SK-N-SH (cell line): Measurements from ENCODE around the gene SRSF3. TPM values are rescaled to one million over a fixed set of nuclear protein-coding genes. Genes with fewer than 3 reads are reported as not detected.
A peak's percentile ranks its signal among the peaks of the same experiment; 100 is the strongest.

ENCODE experiments used
- CTCF ChIA-PET: fragments of 300-600, 350-600 bp; formaldehyde crosslinking; extraction: SDS; loops from one replicate; lab custom pipeline; 2021; lab: Yijun Ruan, JAX
- POLR2A ChIA-PET: fragments of 350-600 bp; sonication (Branson Sonifier 250); formaldehyde crosslinking; extraction: SDS; loops from one replicate; lab custom pipeline; 2020; ENCODE audit warnings: antibody characterized with exemption, inconsistent platforms; lab: Yijun Ruan, JAX
- DNase-seq: peaks from one replicate; pipeline ENCODE4 v3.0.0; 2012
- H2AFZ ChIP-seq: fragments of 200-600 bp; sonication (generic); 2 replicates; pipeline ENCODE4 v1.8.1; 2016; ENCODE audit warnings: antibody characterized with exemption, mild to moderate bottlenecking, low read depth
- H3F3A ChIP-seq: fragments of 200-600 bp; sonication (generic); replicated peaks from 2 replicates; pipeline ENCODE3; 2016; ENCODE audit warnings: antibody characterized with exemption, mild to moderate bottlenecking; ENCODE audit not compliant: insufficient read depth
- H3K27ac ChIP-seq, 2 experiments: fragments of 200-500 bp in 1 of 2; fragments of 200-600 bp in 1 of 2; sonication (Bioruptor generic) in 1 of 2; sonication (generic), shearing (Covaris generic) in 1 of 2; 2 replicates each; pipeline versions ENCODE4 v1.5.1 to v1.6.1; 2014 to 2016; ENCODE audit warnings: low read depth in 2 of 2, inconsistent platforms in 1 of 2, low read length in 1 of 2, mild to moderate bottlenecking in 1 of 2, mixed read lengths in 1 of 2
- H3K27me3 ChIP-seq: fragments of 200-600 bp; sonication (generic), shearing (Covaris generic); 2 replicates; pipeline ENCODE4 v1.6.1; 2016; ENCODE audit warnings: mixed run types; ENCODE audit not compliant: insufficient read depth
- H3K36me3 ChIP-seq, 2 experiments: fragments of 200-500 bp in 1 of 2; fragments of 200-600 bp in 1 of 2; sonication (Bioruptor generic) in 1 of 2; sonication (generic) in 1 of 2; replicated peaks in 1 of 2; 2 replicates each; pipeline versions ENCODE3 to v1.5.1; 2014 to 2016; ENCODE audit warnings: low read length in 1 of 2, mild to moderate bottlenecking in 1 of 2; ENCODE audit not compliant: insufficient read depth in 2 of 2, control insufficient read depth in 1 of 2
- H3K4me1 ChIP-seq, 2 experiments: fragments of 200-500 bp in 1 of 2; fragments of 200-600 bp in 1 of 2; sonication (Bioruptor generic) in 1 of 2; sonication (generic), shearing (Covaris generic) in 1 of 2; 2 replicates each; pipeline versions ENCODE4 v1.5.1 to v1.6.1; 2014 to 2016; ENCODE audit warnings: low read depth in 1 of 2, low read length in 1 of 2, mixed run types in 1 of 2; ENCODE audit not compliant: insufficient read depth in 2 of 2, control insufficient read depth in 1 of 2
- H3K4me2 ChIP-seq: fragments of 200-600 bp; sonication (generic), shearing (Covaris generic); 2 replicates; pipeline ENCODE4 v1.6.1; 2017; ENCODE audit warnings: mixed run types
- H3K4me3 ChIP-seq, 2 experiments: fragments of 200-500 bp in 1 of 2; fragments of 200-600 bp in 1 of 2; sonication (Bioruptor generic) in 1 of 2; sonication (generic), shearing (Covaris generic) in 1 of 2; 2 replicates each; pipeline versions ENCODE4 v1.5.1 to v1.8.1; 2014 to 2016; ENCODE audit warnings: low read depth in 2 of 2, inconsistent platforms in 1 of 2, low read length in 1 of 2, mild to moderate bottlenecking in 1 of 2, mixed read lengths in 1 of 2, moderate library complexity in 1 of 2
- H3K79me2 ChIP-seq: fragments of 200-600 bp; sonication (generic); 2 replicates; pipeline ENCODE4 v1.8.1; 2017; ENCODE audit warnings: mild to moderate bottlenecking; ENCODE audit not compliant: insufficient read depth
- H3K9ac ChIP-seq: fragments of 200-600 bp; sonication (generic); 2 replicates; pipeline ENCODE4 v1.6.1; 2017; ENCODE audit warnings: mixed run types
- H3K9me2 ChIP-seq: fragments of 200-600 bp; sonication (generic); 2 replicates; pipeline ENCODE4 v1.6.1; 2017; ENCODE audit warnings: mixed run types
- H3K9me3 ChIP-seq: fragments of 200-600 bp; sonication (generic); 2 replicates; pipeline ENCODE4 v1.6.1; 2017; ENCODE audit warnings: mixed run types, mild to moderate bottlenecking, moderate library complexity
- H4K20me1 ChIP-seq: fragments of 200-600 bp; sonication (generic); 2 replicates; pipeline ENCODE4 v1.6.1; 2017; ENCODE audit warnings: mild to moderate bottlenecking, mixed run types; ENCODE audit not compliant: insufficient read depth
- ELF1 ChIP-seq: IDR thresholded peaks from 2 replicates; pipeline ENCODE4 v1.4.0; 2012
- EZH2phosphoT487 ChIP-seq: fragments of 200-600 bp; sonication (generic); IDR thresholded peaks from 2 replicates; pipeline ENCODE4 v1.6.1; 2017; ENCODE audit warnings: low read depth, mixed run types, mild to moderate bottlenecking, antibody characterized with exemption, moderate library complexity, borderline replicate concordance
- FOSL2 ChIP-seq: IDR thresholded peaks from 2 replicates; pipeline ENCODE4 v1.4.0; 2012; ENCODE audit warnings: low read depth, mild to moderate bottlenecking, moderate library complexity, borderline replicate concordance
- FOXJ3 ChIP-seq: sonication (generic); formaldehyde crosslinking; IDR thresholded peaks from 2 replicates; pipeline ENCODE4 v1.5.1; 2020; ENCODE audit warnings: mild to moderate bottlenecking, missing genetic modification reagents
- FOXM1 ChIP-seq: IDR thresholded peaks from 2 replicates; pipeline ENCODE4 v1.4.0; 2012; ENCODE audit warnings: low read depth, mild to moderate bottlenecking
- GABPA ChIP-seq: IDR thresholded peaks from 2 replicates; pipeline ENCODE4 v1.4.0; 2012; ENCODE audit warnings: low read depth, mild to moderate bottlenecking
- GATA2 ChIP-seq: sonication (generic); formaldehyde crosslinking; IDR thresholded peaks from 2 replicates; pipeline ENCODE4 v1.5.0; 2020; ENCODE audit warnings: mild to moderate bottlenecking, missing genetic modification reagents
- MEF2A ChIP-seq: IDR thresholded peaks from 2 replicates; pipeline ENCODE4 v1.4.0; 2012; ENCODE audit warnings: low read depth, borderline replicate concordance
- NRF1 ChIP-seq: IDR thresholded peaks from 2 replicates; pipeline ENCODE4 v1.6.1; 2012; ENCODE audit warnings: low read depth, mild to moderate bottlenecking, low read length
- RCOR1 ChIP-seq: fragments of 150-350 bp; IDR thresholded peaks from 2 replicates; pipeline ENCODE4 v1.6.1; 2017; ENCODE audit warnings: antibody characterized with exemption, low read length
- SIN3A ChIP-seq: IDR thresholded peaks from 2 replicates; pipeline ENCODE4 v1.6.1; 2012; ENCODE audit warnings: low read depth, mild to moderate bottlenecking, low read length, moderate library complexity, borderline replicate concordance
- SMC3 ChIP-seq: IDR thresholded peaks from 2 replicates; pipeline ENCODE4 v1.6.1; 2012; ENCODE audit warnings: low read depth, low read length, improper control_type of control experiment
- TCF12 ChIP-seq: IDR thresholded peaks from 2 replicates; pipeline ENCODE4 v1.4.0; 2012
- WGBS: methylation state at CpG from one replicate; pipeline ENCODE4 v1.1.6; 2017; ENCODE audit warnings: low lambda C conversion rate; 5-methylcytosine and 5-hydroxymethylcytosine counted together
- polyA plus RNA-seq, 3 experiments: library from polyadenylated mRNA; depleted of rRNA; stranded (reverse); fragments of >200 nt; gene quantifications; 2 replicates each; pipeline ENCODE4 v1.2.3, GENCODE V29; 2012
- TF ChIP-seq, protein P1 (sequence below): IDR thresholded peaks from 2 replicates; pipeline ENCODE4 v1.4.0; 2012; ENCODE audit warnings: low read depth, borderline replicate concordance
- TF ChIP-seq, protein P2 (sequence below): IDR thresholded peaks from 2 replicates; pipeline ENCODE4 v1.4.0; 2012; ENCODE audit warnings: low read depth, borderline replicate concordance
- TF ChIP-seq, protein P3 (sequence below): IDR thresholded peaks from 2 replicates; pipeline ENCODE4; 2012
- TF ChIP-seq, protein P4 (sequence below): fragments of 200-600 bp; sonication (generic); IDR thresholded peaks from 2 replicates; pipeline ENCODE4 v1.6.1; 2017; ENCODE audit warnings: antibody characterized with exemption, mild to moderate bottlenecking, moderate library complexity

Gene SRSF3
- polyA plus RNA-seq, 1 of the 3 experiments (the other 2 are of a cell fraction), result 351 TPM

DNA sequence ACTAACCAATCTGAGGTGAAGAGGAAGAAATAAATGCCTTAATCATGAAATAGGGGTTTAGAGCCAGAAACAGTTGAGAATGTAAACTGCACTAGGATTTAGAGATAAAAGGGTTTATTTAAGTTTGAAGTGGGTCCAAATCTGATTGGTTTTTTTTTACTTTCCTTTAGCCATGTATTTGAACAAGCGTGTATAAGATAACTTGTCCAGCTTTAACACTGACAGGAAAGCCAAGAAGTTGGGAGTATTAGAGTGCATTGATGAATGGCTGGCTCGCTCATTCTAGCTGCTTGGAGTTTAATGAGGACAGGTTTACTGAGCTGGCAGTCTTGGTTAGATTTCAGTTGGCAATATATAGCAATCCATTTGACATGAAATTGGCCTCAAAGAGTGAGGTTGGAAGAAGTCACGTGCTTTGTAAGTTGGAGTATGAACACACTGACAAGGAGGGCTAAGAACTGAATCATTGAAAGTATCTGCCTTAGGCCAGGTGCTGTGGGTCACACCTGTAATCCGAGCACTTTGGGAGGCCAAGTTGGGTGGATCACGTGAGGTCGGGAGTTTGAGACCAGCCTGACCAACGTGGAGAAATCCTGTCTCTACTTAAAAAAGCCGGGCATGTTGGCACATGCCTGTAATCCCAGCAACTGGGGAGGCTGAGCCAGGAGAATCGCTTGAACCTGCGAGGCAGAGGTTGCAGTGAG lies 13.7 kb downstream of the SRSF3 start:
- peak overlapping the region; percentile 43 to 68 for H3K27ac ChIP-seq
- no peak overlapping the region for H3K4me2 ChIP-seq
- DNase-seq, result no peak
- H3F3A ChIP-seq, result peaks cover 95% of the 10 kb centered on the region
- CTCF ChIA-PET, result interaction anchor here (1.2 to 3.6 kb wide), 4 partner anchors 8 to 151 kb away, joined by 3 to 15 read pairs (median 12); no protein-coding TSS in a partner anchor
- TF ChIP-seq, protein P1, sequence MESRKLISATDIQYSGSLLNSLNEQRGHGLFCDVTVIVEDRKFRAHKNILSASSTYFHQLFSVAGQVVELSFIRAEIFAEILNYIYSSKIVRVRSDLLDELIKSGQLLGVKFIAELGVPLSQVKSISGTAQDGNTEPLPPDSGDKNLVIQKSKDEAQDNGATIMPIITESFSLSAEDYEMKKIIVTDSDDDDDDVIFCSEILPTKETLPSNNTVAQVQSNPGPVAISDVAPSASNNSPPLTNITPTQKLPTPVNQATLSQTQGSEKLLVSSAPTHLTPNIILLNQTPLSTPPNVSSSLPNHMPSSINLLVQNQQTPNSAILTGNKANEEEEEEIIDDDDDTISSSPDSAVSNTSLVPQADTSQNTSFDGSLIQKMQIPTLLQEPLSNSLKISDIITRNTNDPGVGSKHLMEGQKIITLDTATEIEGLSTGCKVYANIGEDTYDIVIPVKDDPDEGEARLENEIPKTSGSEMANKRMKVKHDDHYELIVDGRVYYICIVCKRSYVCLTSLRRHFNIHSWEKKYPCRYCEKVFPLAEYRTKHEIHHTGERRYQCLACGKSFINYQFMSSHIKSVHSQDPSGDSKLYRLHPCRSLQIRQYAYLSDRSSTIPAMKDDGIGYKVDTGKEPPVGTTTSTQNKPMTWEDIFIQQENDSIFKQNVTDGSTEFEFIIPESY, result no peak
- TF ChIP-seq, protein P2, sequence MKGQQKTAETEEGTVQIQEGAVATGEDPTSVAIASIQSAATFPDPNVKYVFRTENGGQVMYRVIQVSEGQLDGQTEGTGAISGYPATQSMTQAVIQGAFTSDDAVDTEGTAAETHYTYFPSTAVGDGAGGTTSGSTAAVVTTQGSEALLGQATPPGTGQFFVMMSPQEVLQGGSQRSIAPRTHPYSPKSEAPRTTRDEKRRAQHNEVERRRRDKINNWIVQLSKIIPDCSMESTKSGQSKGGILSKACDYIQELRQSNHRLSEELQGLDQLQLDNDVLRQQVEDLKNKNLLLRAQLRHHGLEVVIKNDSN, result no peak
- TF ChIP-seq, protein P3, sequence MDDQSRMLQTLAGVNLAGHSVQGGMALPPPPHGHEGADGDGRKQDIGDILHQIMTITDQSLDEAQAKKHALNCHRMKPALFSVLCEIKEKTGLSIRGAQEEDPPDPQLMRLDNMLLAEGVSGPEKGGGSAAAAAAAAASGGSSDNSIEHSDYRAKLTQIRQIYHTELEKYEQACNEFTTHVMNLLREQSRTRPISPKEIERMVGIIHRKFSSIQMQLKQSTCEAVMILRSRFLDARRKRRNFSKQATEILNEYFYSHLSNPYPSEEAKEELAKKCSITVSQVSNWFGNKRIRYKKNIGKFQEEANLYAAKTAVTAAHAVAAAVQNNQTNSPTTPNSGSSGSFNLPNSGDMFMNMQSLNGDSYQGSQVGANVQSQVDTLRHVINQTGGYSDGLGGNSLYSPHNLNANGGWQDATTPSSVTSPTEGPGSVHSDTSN, result no peak
- no peak for TF ChIP-seq EZH2phosphoT487
- TF ChIP-seq FOSL2, result no peak
- no peak for TF ChIP-seq ELF1
- no peak for TF ChIP-seq GATA2 (CRISPR knock-in tag)
- no peak for TF ChIP-seq TCF12
- TF ChIP-seq FOXM1, result no peak
- TF ChIP-seq SMC3, result no peak
- TF ChIP-seq NRF1, result no peak
- TF ChIP-seq MEF2A, result no peak
- TF ChIP-seq, protein P4, sequence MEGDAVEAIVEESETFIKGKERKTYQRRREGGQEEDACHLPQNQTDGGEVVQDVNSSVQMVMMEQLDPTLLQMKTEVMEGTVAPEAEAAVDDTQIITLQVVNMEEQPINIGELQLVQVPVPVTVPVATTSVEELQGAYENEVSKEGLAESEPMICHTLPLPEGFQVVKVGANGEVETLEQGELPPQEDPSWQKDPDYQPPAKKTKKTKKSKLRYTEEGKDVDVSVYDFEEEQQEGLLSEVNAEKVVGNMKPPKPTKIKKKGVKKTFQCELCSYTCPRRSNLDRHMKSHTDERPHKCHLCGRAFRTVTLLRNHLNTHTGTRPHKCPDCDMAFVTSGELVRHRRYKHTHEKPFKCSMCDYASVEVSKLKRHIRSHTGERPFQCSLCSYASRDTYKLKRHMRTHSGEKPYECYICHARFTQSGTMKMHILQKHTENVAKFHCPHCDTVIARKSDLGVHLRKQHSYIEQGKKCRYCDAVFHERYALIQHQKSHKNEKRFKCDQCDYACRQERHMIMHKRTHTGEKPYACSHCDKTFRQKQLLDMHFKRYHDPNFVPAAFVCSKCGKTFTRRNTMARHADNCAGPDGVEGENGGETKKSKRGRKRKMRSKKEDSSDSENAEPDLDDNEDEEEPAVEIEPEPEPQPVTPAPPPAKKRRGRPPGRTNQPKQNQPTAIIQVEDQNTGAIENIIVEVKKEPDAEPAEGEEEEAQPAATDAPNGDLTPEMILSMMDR, result no peak
- TF ChIP-seq SIN3A, result no peak
- TF ChIP-seq RCOR1, result no peak
- no peak for TF ChIP-seq GABPA
- no peak for TF ChIP-seq FOXJ3 (CRISPR knock-in tag)
- peaks cover 11 to 15% of the 10 kb centered on the region in 2 experiments for H3K4me1 ChIP-seq
- H3K9me3 ChIP-seq, result no peaks in the 10 kb centered on the region
- no peaks in the 10 kb centered on the region for H3K27me3 ChIP-seq
- H2AFZ ChIP-seq, result no peak overlapping the region
- H3K36me3 ChIP-seq, result peaks cover 59 to 85% of the 10 kb centered on the region in 2 experiments
- no peak overlapping the region for H3K4me3 ChIP-seq
- H3K9me2 ChIP-seq, result no peaks in the 10 kb centered on the region
- POLR2A ChIA-PET, result interaction anchor here (0.6 to 3.7 kb wide), 3 partner anchors 10 to 260 kb away, joined by 3 to 22 read pairs (median 5); no protein-coding TSS in a partner anchor
- peaks cover 64% of the 10 kb centered on the region for H3K79me2 ChIP-seq
- 92% methylated on average over 10 of the region's 10 CpGs for WGBS
- no peak overlapping the region for H3K9ac ChIP-seq
- H4K20me1 ChIP-seq, result peaks cover 79% of the 10 kb centered on the region
